PC-3 (cell line): ENCODE measurements around the gene INTS4.

Experiments used
- EZH2 ChIP-seq: fragments of 300-600 bp; sonication (generic); IDR thresholded peaks from one replicate; pipeline ENCODE4 v1.6.1; 2017; ENCODE audit warnings: antibody characterized with exemption, mild to moderate bottlenecking, low read length; ENCODE audit not compliant: unreplicated experiment
- EZH2phosphoT487 ChIP-seq: fragments of 300-600 bp; sonication (generic); IDR thresholded peaks from 2 replicates; pipeline ENCODE4 v1.6.1; 2018; ENCODE audit warnings: mild to moderate bottlenecking, antibody characterized with exemption, low read length, borderline replicate concordance
- TF ChIP-seq, protein P1 (sequence below): fragments of 300-600 bp; sonication (generic); conservative IDR thresholded peaks from 2 replicates; pipeline ENCODE4 v1.5.1; 2017; ENCODE audit warnings: antibody characterized with exemption, low read depth, mild to moderate bottlenecking, low read length

DNA sequence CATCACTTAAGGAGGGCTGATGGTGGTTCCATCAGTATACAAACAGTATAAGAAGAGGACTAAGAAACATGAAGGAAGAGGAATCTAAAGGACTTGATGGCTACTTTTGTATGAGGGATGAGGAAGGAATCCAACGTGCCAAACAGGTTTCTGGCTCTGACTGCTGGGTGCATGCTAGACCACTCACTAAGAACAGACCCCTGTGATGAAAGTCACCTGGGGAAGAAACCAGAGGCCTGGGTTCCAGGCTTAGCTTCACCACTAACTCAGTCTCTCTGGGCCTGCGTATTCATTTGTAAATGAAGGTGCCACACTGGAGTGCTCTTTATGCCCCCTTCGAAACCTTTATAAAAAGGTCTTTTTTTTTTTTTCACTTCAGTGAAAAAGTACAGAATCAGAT, 118.4 kb downstream of the INTS4 start:
- TF ChIP-seq, protein P1, sequence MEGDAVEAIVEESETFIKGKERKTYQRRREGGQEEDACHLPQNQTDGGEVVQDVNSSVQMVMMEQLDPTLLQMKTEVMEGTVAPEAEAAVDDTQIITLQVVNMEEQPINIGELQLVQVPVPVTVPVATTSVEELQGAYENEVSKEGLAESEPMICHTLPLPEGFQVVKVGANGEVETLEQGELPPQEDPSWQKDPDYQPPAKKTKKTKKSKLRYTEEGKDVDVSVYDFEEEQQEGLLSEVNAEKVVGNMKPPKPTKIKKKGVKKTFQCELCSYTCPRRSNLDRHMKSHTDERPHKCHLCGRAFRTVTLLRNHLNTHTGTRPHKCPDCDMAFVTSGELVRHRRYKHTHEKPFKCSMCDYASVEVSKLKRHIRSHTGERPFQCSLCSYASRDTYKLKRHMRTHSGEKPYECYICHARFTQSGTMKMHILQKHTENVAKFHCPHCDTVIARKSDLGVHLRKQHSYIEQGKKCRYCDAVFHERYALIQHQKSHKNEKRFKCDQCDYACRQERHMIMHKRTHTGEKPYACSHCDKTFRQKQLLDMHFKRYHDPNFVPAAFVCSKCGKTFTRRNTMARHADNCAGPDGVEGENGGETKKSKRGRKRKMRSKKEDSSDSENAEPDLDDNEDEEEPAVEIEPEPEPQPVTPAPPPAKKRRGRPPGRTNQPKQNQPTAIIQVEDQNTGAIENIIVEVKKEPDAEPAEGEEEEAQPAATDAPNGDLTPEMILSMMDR, result no peak
- TF ChIP-seq EZH2phosphoT487 (no peak), EZH2 (no peak)
